ENCODE results near the gene FAM168A. TPM values are rescaled to one million over a fixed set of nuclear protein-coding genes. Genes with fewer than 3 reads are reported as not detected.

FAM168A gene
- total and polyA plus RNA-seq, 2 of the 8 experiments (the other 6 are each of a cell fraction or from before 2014, with no cell fraction given) = 17.1 to 21.6 TPM

- TF ChIP-seq CHD7 (IDR thresholded peaks at IDR 0.05; ENCODE audit: insufficient replicate concordance, low read length) = no peak
- TF ChIP-seq ASH2L (IDR thresholded peaks at IDR 0.05; ENCODE audit: low read length) = no peak
- no peak for TF ChIP-seq PHF8 (conservative IDR thresholded peaks at IDR 0.05; ENCODE audit: low read depth, low read length)
- no peak for TF ChIP-seq POU5F1 (IDR thresholded peaks at IDR 0.05; ENCODE audit: low read depth, low read length)
- no peak for TF ChIP-seq EP300 (IDR thresholded peaks at IDR 0.05; ENCODE audit: borderline replicate concordance in 1 of 2, low read depth in 2 of 2, low read length in 2 of 2)
- no peak for TF ChIP-seq TAF7 (optimal IDR thresholded peaks at IDR 0.05; ENCODE audit: borderline replicate concordance, low read depth, low read length)
- TF ChIP-seq SP2 (IDR thresholded peaks at IDR 0.05; ENCODE audit: low read length) = no peak
- no peak for TF ChIP-seq TAF1 (IDR thresholded peaks at IDR 0.05; ENCODE audit: low read depth, low read length)
- no peak for TF ChIP-seq RXRA (IDR thresholded peaks at IDR 0.05; ENCODE audit: insufficient read depth, low read depth, low read length)
- no peak for TF ChIP-seq SP1 (IDR thresholded peaks at IDR 0.05; ENCODE audit: low read depth, low read length)
Measured at GRCh38 chr11:73547706-73548595, 50.0 kb downstream of the FAM168A start (continued).

All from H1 (cell line).